Pulmonary artery endothelial cell (primary cell): Measurements from ENCODE around the gene AZI2. TPM values are rescaled to one million over a fixed set of nuclear protein-coding genes. Genes with fewer than 3 reads are reported as not detected.

Experiments used
- DNase-seq: peaks from one replicate; pipeline ENCODE4 v3.0.0-alpha.2; 2011; ENCODE audit warnings: low read depth, low spot score
- total RNA-seq: library from RNA; depleted of rRNA; stranded (reverse); fragments of >200 nt; gene quantifications from 2 replicates; pipeline ENCODE4 v1.2.3, GENCODE V29; 2014

Gene AZI2
- 43.7 and 48.0 TPM in 2 replicates for total RNA-seq

GRCh38 chr3:28348629-28349468 is at the start of gene AZI2, which contains the start of gene ZCWPW2:
TSS of gene AZI2 (minus strand) at chr3:28348824. CDS start at chr3:28340617, 8,207 bp downstream.
TSS of gene ZCWPW2 (plus strand) at chr3:28348721. CDS start at chr3:28413069, 64,348 bp downstream.
- DNase-seq, result peak; percentile 75

- no peak for DNase-seq
These were observed 40.4 kb upstream of the AZI2 start for GRCh38 chr3:28388978-28389377.

GRCh38 chr3:28386049-28386448 is 37.4 kb upstream of the AZI2 start:
- DNase-seq, result no peak

- no peak for DNase-seq
These were observed 27.8 kb upstream of the AZI2 start for GRCh38 chr3:28376424-28376823.

GRCh38 chr3:28349469-28350000 is 911 bp upstream of the AZI2 start:
- DNase-seq, result no peak

GRCh38 chr3:28348265-28348628 is 377 bp downstream of the AZI2 start:
- DNase-seq, result no peak

GRCh38 chr3:28347374-28348264 is 1.0 kb downstream of the AZI2 start:
- DNase-seq, result no peak

GRCh38 chr3:28345690-28346089 is 2.9 kb downstream of the AZI2 start:
- DNase-seq, result no peak

GRCh38 chr3:28343144-28343543 is 5.5 kb downstream of the AZI2 start:
- no peak for DNase-seq

- DNase-seq, result no peak
These were observed 11.4 kb downstream of the AZI2 start for GRCh38 chr3:28337230-28337629.

- no peak for DNase-seq
These were observed 13.4 kb downstream of the AZI2 start for GRCh38 chr3:28335246-28335645.

GRCh38 chr3:28334552-28334951 is 14.1 kb downstream of the AZI2 start:
- DNase-seq, result no peak

GRCh38 chr3:28328188-28329151 is 20.2 kb downstream of the AZI2 start:
- DNase-seq, result no peak

- no peak for DNase-seq
These were observed 22.1 kb downstream of the AZI2 start for GRCh38 chr3:28326458-28326926.

GRCh38 chr3:28322464-28322863 is 26.2 kb downstream of the AZI2 start:
- DNase-seq, result no peak

GRCh38 chr3:28320981-28321380 is 27.6 kb downstream of the AZI2 start:
- DNase-seq, result no peak

GRCh38 chr3:28317438-28318022 is 31.1 kb downstream of the AZI2 start:
- no peak for DNase-seq

GRCh38 chr3:28316226-28316625 is 32.4 kb downstream of the AZI2 start:
- DNase-seq, result no peak

GRCh38 chr3:28315711-28316110 is 32.9 kb downstream of the AZI2 start:
- no peak for DNase-seq

- no peak for DNase-seq
These were observed 40.4 kb downstream of the AZI2 start for GRCh38 chr3:28308196-28308595.
